Tibial artery (tissue), 4 donors: ENCODE data around the gene ZKSCAN1.

ENCODE experiments used
- DNase-seq, 2 donors: peaks; one replicate each; pipeline ENCODE4 v3.0.0-alpha.2; 2019
- H3K27ac ChIP-seq, 2 donors: fragments of 200-600 bp; sonication (generic) in 1 of 2; 1 replicate in 1 of 2; 2 replicates in 1 of 2; pipeline ENCODE4 v1.5.1; 2018 to 2019; ENCODE audit warnings: mild to moderate bottlenecking in 1 of 2
- H3K27me3 ChIP-seq, 2 donors: fragments of 200-600 bp; sonication (generic) in 1 of 2; one replicate each; pipeline versions ENCODE4 v1.5.1 to v1.6.0; 2016 to 2019
- H3K36me3 ChIP-seq, 3 donors: fragments of 200-600 bp; sonication (generic) in 2 of 3; one replicate each; pipeline ENCODE4 v1.5.1; 2016 to 2019; ENCODE audit warnings: mild to moderate bottlenecking in 2 of 3
- H3K4me1 ChIP-seq, 4 donors: fragments of 200-600 bp; sonication (generic) in 2 of 4; 1 replicate in 3 of 4; 2 replicates in 1 of 4; pipeline ENCODE4 v1.5.1; 2016 to 2019
- H3K4me3 ChIP-seq, 2 donors: fragments of 200-600 bp; sonication (generic) in 1 of 2; 1 replicate in 1 of 2; 2 replicates in 1 of 2; pipeline ENCODE4 v1.5.1; 2018 to 2019; ENCODE audit warnings: mild to moderate bottlenecking in 2 of 2
- H3K9me3 ChIP-seq, 3 donors: fragments of 200-600 bp; sonication (generic) in 1 of 3; one replicate each; pipeline ENCODE4 v1.5.1; 2016 to 2019
- CTCF ChIP-seq, 2 experiments: fragments of 200-600 bp in 1 of 2; fragments of 450-650 bp in 1 of 2; IDR thresholded peaks; one replicate each; pipeline ENCODE4 v1.5.1; 2017 to 2019; ENCODE audit warnings: antibody characterized with exemption in 2 of 2, mild to moderate bottlenecking in 1 of 2, moderate library complexity in 1 of 2
- intact Hi-C: fragments of 100-400 bp; cut with DNase I; formaldehyde crosslinking; loops from one replicate; pipeline ENCODE4 v1.15.0; 2023; ENCODE audit warnings: low total_unique reads

ZKSCAN1 gene

GRCh38 chr7:99996755-99997544 lies 18.4 kb upstream of the ZKSCAN1 start:
- Histone ChIP-seq H3K4me3 (peak overlapping the region; percentile 54 to 60), H3K36me3 (no peaks in the 10 kb centered on the region), H3K4me1 (peaks cover 0 to 11% (median 5%) of the 10 kb centered on the region in 4 donors), H3K9me3 (no peaks in the 10 kb centered on the region), H3K27me3 (peaks cover 0 to 6% of the 10 kb centered on the region in 2 donors), H3K27ac (peak overlapping the region; percentile 48 to 68)
- intact Hi-C loops: loop anchor here (10.0 kb wide), 1 partner anchor 82 kb away; the partner anchor contains the start of gene TRIM4
- peak in 1 of 2 donors; percentile 48 for DNase-seq
- no peak for TF ChIP-seq CTCF (IDR thresholded peaks at IDR 0.05)

GRCh38 chr7:99997545-99998137 lies 17.8 kb upstream of the ZKSCAN1 start:
- H3K4me3 ChIP-seq: peak overlapping the region; percentile 54 to 60
- peak; percentile 23 to 68 for DNase-seq
- intact Hi-C loops: loop anchor here (10.0 kb wide), 1 partner anchor 83 kb away; the partner anchor contains the start of gene TRIM4
- peak in 1 of 2 experiments; percentile 10 for TF ChIP-seq CTCF (IDR thresholded peaks at IDR 0.05)
- peak overlapping the region; percentile 48 to 68 for H3K27ac ChIP-seq
- H3K27me3 ChIP-seq: peaks cover 0 to under 1% of the 10 kb centered on the region in 2 donors
- no peaks in the 10 kb centered on the region for H3K36me3 ChIP-seq
- no peaks in the 10 kb centered on the region for H3K9me3 ChIP-seq
- peaks cover 0 to 11% (median 5%) of the 10 kb centered on the region in 4 donors for H3K4me1 ChIP-seq

GRCh38 chr7:100000239-100000638 lies 15.2 kb upstream of the ZKSCAN1 start:
- intact Hi-C loops: no loop called here
- Histone ChIP-seq H3K27me3 (no peaks in the 10 kb centered on the region), H3K27ac (no peak overlapping the region), H3K4me1 (peaks cover 0 to 11% (median 5%) of the 10 kb centered on the region in 4 donors), H3K4me3 (no peak overlapping the region), H3K36me3 (no peaks in the 10 kb centered on the region), H3K9me3 (no peaks in the 10 kb centered on the region)
- TF ChIP-seq CTCF (IDR thresholded peaks at IDR 0.05): no peak
- DNase-seq: peak in 1 of 2 donors; percentile 53

- no peaks in the 10 kb centered on the region for H3K36me3 ChIP-seq
- no peaks in the 10 kb centered on the region for H3K4me1 ChIP-seq
- no peak for DNase-seq
- intact Hi-C loops: no loop called here
- H3K27me3 ChIP-seq: no peaks in the 10 kb centered on the region
- H3K4me3 ChIP-seq: no peak overlapping the region
- no peak for TF ChIP-seq CTCF (IDR thresholded peaks at IDR 0.05)
- H3K9me3 ChIP-seq: no peaks in the 10 kb centered on the region
- no peak overlapping the region for H3K27ac ChIP-seq
Measured at GRCh38 chr7:100003711-100004661, 11.4 kb upstream of the ZKSCAN1 start.

GRCh38 chr7:100007887-100008286 lies 7.5 kb upstream of the ZKSCAN1 start:
- H3K4me3 ChIP-seq: no peak overlapping the region
- no peaks in the 10 kb centered on the region for H3K36me3 ChIP-seq
- peaks cover 0 to 4% (median 0%) of the 10 kb centered on the region in 4 donors for H3K4me1 ChIP-seq
- H3K9me3 ChIP-seq: no peaks in the 10 kb centered on the region
- no peaks in the 10 kb centered on the region for H3K27me3 ChIP-seq
- no peak for DNase-seq
- no peak for TF ChIP-seq CTCF (IDR thresholded peaks at IDR 0.05)
- no peak overlapping the region for H3K27ac ChIP-seq
- intact Hi-C loops: no loop called here
